ENCODE data around the gene POLH. TPM values are rescaled to one million over a fixed set of nuclear protein-coding genes. Genes with fewer than 3 reads are reported as not detected.

The POLH gene
- total and polyA plus RNA-seq, 9 of the 15 experiments (the other 6 are each of a cell fraction or from before 2014, with no cell fraction given): 5.8 to 31.6 (median 20.6) TPM

DNA sequence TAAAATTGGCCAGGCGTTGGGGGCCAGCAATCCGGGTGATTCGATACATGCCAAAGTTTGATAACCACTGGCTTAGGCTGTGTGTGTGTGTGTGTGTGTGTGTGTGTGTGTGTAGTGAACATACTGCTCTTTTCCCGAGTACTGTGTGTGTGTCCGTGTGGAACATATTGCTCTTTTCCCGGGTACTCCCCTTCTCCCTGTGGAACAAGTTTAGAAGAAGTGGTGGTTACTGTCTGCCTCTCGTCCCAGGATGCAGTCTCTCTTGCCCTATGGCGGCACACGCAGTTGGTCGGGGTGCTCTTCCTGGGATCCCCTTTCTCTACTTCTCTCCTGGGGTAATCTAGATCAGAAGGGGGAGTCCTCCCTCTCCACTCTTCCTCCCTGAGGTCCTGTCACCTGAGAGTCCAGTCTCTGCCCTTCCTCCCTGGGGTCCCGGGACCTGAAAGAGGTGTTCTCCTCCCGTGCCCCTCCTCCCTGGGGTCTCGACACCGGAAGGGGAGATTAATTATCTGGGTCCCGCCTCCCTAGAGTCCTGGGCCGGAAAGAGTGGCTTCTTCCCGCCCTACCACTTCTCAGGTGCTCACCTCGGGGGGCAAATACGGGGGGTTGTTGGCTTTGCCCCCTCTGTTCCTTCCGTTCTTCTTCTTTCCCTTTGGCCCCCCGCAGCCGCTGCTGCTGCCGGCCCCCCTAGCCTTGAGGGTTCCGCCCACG lies 52.6 kb downstream of the POLH start (continued):
- TF ChIP-seq FOSL1 (tag; conservative IDR thresholded peaks at IDR 0.05): no peak
- no peak for TF ChIP-seq ZNF311 (CRISPR knock-in tag; IDR thresholded peaks at IDR 0.05)
- no peak for TF ChIP-seq SETDB1 (IDR thresholded peaks at IDR 0.05; ENCODE audit: low read length)
- TF ChIP-seq, protein P1, sequence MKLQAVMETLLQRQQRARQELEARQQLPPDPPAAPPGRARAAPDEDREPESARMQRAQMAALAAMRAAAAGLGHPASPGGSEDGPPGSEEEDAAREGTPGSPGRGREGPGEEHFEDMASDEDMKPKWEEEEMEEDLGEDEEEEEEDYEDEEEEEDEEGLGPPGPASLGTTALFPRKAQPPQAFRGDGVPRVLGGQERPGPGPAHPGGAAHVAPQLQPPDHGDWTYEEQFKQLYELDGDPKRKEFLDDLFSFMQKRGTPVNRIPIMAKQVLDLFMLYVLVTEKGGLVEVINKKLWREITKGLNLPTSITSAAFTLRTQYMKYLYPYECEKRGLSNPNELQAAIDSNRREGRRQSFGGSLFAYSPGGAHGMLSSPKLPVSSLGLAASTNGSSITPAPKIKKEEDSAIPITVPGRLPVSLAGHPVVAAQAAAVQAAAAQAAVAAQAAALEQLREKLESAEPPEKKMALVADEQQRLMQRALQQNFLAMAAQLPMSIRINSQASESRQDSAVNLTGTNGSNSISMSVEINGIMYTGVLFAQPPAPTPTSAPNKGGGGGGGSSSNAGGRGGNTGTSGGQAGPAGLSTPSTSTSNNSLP (IDR thresholded peaks at IDR 0.05; ENCODE audit: borderline replicate concordance, low read depth, low read length): no peak
- TF ChIP-seq, protein P2, sequence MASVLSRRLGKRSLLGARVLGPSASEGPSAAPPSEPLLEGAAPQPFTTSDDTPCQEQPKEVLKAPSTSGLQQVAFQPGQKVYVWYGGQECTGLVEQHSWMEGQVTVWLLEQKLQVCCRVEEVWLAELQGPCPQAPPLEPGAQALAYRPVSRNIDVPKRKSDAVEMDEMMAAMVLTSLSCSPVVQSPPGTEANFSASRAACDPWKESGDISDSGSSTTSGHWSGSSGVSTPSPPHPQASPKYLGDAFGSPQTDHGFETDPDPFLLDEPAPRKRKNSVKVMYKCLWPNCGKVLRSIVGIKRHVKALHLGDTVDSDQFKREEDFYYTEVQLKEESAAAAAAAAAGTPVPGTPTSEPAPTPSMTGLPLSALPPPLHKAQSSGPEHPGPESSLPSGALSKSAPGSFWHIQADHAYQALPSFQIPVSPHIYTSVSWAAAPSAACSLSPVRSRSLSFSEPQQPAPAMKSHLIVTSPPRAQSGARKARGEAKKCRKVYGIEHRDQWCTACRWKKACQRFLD (CRISPR knock-in tag; IDR thresholded peaks at IDR 0.05): no peak
- TF ChIP-seq ZNF232 (CRISPR knock-in tag; IDR thresholded peaks at IDR 0.05): no peak
- no peak for TF ChIP-seq CBFB (CRISPR knock-in tag; IDR thresholded peaks at IDR 0.05)
- no peak; a peak in 1 of 4 replicates for TF ChIP-seq CSDE1 (IDR thresholded peaks at IDR 0.05)
- TF ChIP-seq CBX1 (IDR thresholded peaks at IDR 0.05; ENCODE audit: low read depth): no peak
- no peak; the same call in 1 of the 2 replicates for TF ChIP-seq ZC3H11A (IDR thresholded peaks at IDR 0.05; ENCODE audit: low read depth, low read length)
- peak in 2 of 3 experiments; percentile 14 to 77 for TF ChIP-seq YY1 (IDR thresholded peaks at IDR 0.05; ENCODE audit: borderline replicate concordance in 1 of 3, control insufficient read depth in 1 of 3, extremely low read depth in 1 of 3, insufficient read depth in 3 of 3, insufficient read length in 1 of 3, insufficient replicate concordance in 2 of 3, low read depth in 1 of 3, low read length in 2 of 3)
- TF ChIP-seq, protein P3, sequence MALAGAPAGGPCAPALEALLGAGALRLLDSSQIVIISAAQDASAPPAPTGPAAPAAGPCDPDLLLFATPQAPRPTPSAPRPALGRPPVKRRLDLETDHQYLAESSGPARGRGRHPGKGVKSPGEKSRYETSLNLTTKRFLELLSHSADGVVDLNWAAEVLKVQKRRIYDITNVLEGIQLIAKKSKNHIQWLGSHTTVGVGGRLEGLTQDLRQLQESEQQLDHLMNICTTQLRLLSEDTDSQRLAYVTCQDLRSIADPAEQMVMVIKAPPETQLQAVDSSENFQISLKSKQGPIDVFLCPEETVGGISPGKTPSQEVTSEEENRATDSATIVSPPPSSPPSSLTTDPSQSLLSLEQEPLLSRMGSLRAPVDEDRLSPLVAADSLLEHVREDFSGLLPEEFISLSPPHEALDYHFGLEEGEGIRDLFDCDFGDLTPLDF (CRISPR knock-in tag; IDR thresholded peaks at IDR 0.05): peak; percentile 48; the same call in 1 of the 2 replicates
- no peak for TF ChIP-seq MCM5 (IDR thresholded peaks at IDR 0.05; ENCODE audit: low read depth)
- peak; percentile 84; the same call in 1 of the 2 replicates for TF ChIP-seq NR4A1 (CRISPR knock-in tag; IDR thresholded peaks at IDR 0.05)
- TF ChIP-seq NR4A1 (tag; IDR thresholded peaks at IDR 0.05): peak; percentile 58
- no peak for TF ChIP-seq FOXJ2 (tag; IDR thresholded peaks at IDR 0.05)
- TF ChIP-seq, protein P4, sequence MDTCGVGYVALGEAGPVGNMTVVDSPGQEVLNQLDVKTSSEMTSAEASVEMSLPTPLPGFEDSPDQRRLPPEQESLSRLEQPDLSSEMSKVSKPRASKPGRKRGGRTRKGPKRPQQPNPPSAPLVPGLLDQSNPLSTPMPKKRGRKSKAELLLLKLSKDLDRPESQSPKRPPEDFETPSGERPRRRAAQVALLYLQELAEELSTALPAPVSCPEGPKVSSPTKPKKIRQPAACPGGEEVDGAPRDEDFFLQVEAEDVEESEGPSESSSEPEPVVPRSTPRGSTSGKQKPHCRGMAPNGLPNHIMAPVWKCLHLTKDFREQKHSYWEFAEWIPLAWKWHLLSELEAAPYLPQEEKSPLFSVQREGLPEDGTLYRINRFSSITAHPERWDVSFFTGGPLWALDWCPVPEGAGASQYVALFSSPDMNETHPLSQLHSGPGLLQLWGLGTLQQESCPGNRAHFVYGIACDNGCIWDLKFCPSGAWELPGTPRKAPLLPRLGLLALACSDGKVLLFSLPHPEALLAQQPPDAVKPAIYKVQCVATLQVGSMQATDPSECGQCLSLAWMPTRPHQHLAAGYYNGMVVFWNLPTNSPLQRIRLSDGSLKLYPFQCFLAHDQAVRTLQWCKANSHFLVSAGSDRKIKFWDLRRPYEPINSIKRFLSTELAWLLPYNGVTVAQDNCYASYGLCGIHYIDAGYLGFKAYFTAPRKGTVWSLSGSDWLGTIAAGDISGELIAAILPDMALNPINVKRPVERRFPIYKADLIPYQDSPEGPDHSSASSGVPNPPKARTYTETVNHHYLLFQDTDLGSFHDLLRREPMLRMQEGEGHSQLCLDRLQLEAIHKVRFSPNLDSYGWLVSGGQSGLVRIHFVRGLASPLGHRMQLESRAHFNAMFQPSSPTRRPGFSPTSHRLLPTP (IDR thresholded peaks at IDR 0.05; ENCODE audit: borderline replicate concordance, extremely low read depth, insufficient read length): no peak
- no peak for TF ChIP-seq SMAD2 (IDR thresholded peaks at IDR 0.05; ENCODE audit: low read depth, low read length)
- no peak for TF ChIP-seq YBX1 (IDR thresholded peaks at IDR 0.05)
- TF ChIP-seq SIN3B (IDR thresholded peaks at IDR 0.05; ENCODE audit: low read depth): no peak
- no peak for TF ChIP-seq SRSF1 (IDR thresholded peaks at IDR 0.05; ENCODE audit: low read depth, low read length)
